PFSK-1 (cell line): Measurements from ENCODE around the gene LCN1.

Source experiments
- TAF1 ChIP-seq: IDR thresholded peaks from 2 replicates; pipeline ENCODE4 v1.6.1; 2012; ENCODE audit warnings: low read length, control low read depth, borderline replicate concordance; ENCODE audit not compliant: insufficient read depth
- TF ChIP-seq, protein P1 (sequence below), 2 experiments: IDR thresholded peaks; 2 replicates each; pipeline versions ENCODE4 v1.6.1 to v1.8.0; 2011 to 2012; ENCODE audit warnings: low read depth in 2 of 2, low read length in 2 of 2, control low read depth in 1 of 2, inconsistent platforms in 1 of 2, mild to moderate bottlenecking in 1 of 2, moderate library complexity in 1 of 2; ENCODE audit not compliant: insufficient read depth in 1 of 2

DNA sequence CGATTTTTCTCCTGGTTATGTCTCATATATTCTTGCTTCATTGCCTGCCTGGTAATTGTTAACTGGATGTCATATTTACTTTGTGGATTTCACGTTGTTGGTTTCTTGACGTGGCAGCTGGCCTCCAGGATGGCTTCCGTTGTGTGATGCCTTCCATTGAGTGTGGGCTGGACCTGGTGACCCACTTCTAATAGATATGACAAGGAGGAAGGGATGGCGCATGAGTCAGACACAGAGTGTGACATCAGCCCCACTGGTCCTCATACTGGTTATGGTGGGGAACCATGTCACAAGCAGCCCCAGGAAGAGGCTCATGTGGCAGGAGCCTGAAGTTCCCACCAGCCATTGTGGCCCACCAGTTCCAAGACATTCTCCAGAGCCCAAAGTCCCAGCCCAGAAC is 34.0 kb downstream of the LCN1 start:
- TF ChIP-seq, protein P1, sequence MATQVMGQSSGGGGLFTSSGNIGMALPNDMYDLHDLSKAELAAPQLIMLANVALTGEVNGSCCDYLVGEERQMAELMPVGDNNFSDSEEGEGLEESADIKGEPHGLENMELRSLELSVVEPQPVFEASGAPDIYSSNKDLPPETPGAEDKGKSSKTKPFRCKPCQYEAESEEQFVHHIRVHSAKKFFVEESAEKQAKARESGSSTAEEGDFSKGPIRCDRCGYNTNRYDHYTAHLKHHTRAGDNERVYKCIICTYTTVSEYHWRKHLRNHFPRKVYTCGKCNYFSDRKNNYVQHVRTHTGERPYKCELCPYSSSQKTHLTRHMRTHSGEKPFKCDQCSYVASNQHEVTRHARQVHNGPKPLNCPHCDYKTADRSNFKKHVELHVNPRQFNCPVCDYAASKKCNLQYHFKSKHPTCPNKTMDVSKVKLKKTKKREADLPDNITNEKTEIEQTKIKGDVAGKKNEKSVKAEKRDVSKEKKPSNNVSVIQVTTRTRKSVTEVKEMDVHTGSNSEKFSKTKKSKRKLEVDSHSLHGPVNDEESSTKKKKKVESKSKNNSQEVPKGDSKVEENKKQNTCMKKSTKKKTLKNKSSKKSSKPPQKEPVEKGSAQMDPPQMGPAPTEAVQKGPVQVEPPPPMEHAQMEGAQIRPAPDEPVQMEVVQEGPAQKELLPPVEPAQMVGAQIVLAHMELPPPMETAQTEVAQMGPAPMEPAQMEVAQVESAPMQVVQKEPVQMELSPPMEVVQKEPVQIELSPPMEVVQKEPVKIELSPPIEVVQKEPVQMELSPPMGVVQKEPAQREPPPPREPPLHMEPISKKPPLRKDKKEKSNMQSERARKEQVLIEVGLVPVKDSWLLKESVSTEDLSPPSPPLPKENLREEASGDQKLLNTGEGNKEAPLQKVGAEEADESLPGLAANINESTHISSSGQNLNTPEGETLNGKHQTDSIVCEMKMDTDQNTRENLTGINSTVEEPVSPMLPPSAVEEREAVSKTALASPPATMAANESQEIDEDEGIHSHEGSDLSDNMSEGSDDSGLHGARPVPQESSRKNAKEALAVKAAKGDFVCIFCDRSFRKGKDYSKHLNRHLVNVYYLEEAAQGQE (IDR thresholded peaks at IDR 0.05; ENCODE audit: insufficient read depth in 1 of 2, low read depth in 2 of 2, low read length in 2 of 2) = no peak
- TF ChIP-seq TAF1 = no peak
